ENCODE data around the gene TMEM14A.

GRCh38 chr6:52654007-52654406, 16.9 kb upstream of the TMEM14A start:
- TF ChIP-seq, protein P1, sequence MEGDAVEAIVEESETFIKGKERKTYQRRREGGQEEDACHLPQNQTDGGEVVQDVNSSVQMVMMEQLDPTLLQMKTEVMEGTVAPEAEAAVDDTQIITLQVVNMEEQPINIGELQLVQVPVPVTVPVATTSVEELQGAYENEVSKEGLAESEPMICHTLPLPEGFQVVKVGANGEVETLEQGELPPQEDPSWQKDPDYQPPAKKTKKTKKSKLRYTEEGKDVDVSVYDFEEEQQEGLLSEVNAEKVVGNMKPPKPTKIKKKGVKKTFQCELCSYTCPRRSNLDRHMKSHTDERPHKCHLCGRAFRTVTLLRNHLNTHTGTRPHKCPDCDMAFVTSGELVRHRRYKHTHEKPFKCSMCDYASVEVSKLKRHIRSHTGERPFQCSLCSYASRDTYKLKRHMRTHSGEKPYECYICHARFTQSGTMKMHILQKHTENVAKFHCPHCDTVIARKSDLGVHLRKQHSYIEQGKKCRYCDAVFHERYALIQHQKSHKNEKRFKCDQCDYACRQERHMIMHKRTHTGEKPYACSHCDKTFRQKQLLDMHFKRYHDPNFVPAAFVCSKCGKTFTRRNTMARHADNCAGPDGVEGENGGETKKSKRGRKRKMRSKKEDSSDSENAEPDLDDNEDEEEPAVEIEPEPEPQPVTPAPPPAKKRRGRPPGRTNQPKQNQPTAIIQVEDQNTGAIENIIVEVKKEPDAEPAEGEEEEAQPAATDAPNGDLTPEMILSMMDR (IDR thresholded peaks at IDR 0.05): no peak
- no peak for TF ChIP-seq POLR2A (IDR thresholded peaks at IDR 0.05)
